IMR-90 (cell line): Measurements from ENCODE around the gene PRKD1. TPM values are rescaled to one million over a fixed set of nuclear protein-coding genes. Genes with fewer than 3 reads are reported as not detected.

ENCODE experiments used
- ATAC-seq: fragments of 200-7000 bp; cut with Tn5 transposase; 2 replicates; pipeline ENCODE4 v1.9.1; 2020; ENCODE audit warnings: low read depth, mild to moderate bottlenecking, moderate library complexity
- BruUV-seq: library from RNA; stranded (reverse); fragments of 400-500 nt; replicated peaks from 2 replicates; lab custom pipeline; 2021; lab: Mats Ljungman, UMichigan
- CTCF ChIA-PET: fragments of 300-600 bp; formaldehyde crosslinking; extraction: SDS; loops from one replicate; lab custom pipeline; 2021; ENCODE audit warnings: antibody characterized with exemption; lab: Yijun Ruan, JAX
- POLR2A ChIA-PET: fragments of 300-600 bp; sonication (Branson Sonifier 250); formaldehyde crosslinking; loops from one replicate; lab custom pipeline; 2022; ENCODE audit warnings: antibody characterized with exemption; ENCODE audit not compliant: unreplicated experiment; lab: Charles Lee
- DNase-seq: peaks from one replicate; pipeline ENCODE4 v3.0.0; 2013
- H2AFZ ChIP-seq: replicated peaks from 2 replicates; pipeline ENCODE3; 2013; ENCODE audit warnings: low read length, mild to moderate bottlenecking; ENCODE audit not compliant: poor library complexity
- H2AK5ac ChIP-seq: 2 replicates; pipeline ENCODE4 v1.6.1; 2013; ENCODE audit warnings: low read depth, low read length, inconsistent platforms
- H2AK9ac ChIP-seq: replicated peaks from 2 replicates; pipeline ENCODE3; 2013; ENCODE audit warnings: mild to moderate bottlenecking, low read depth, low read length, moderate library complexity; ENCODE audit not compliant: poor library complexity
- H2BK120ac ChIP-seq: 2 replicates; pipeline ENCODE4 v1.6.1; 2013; ENCODE audit warnings: low read depth, low read length, inconsistent platforms
- H2BK15ac ChIP-seq: 3 replicates; pipeline ENCODE4 v1.6.1; 2013; ENCODE audit warnings: low read depth, low read length, inconsistent platforms
- H2BK20ac ChIP-seq: 2 replicates; pipeline ENCODE4 v1.6.1; 2013; ENCODE audit warnings: low read depth, mild to moderate bottlenecking, inconsistent platforms, low read length, moderate library complexity
- H2BK5ac ChIP-seq: 2 replicates; pipeline ENCODE4 v1.6.1; 2013; ENCODE audit warnings: mild to moderate bottlenecking, low read depth, low read length, inconsistent platforms; ENCODE audit not compliant: poor library complexity, severe bottlenecking
- H3K14ac ChIP-seq: replicated peaks from 2 replicates; pipeline ENCODE4 v1.6.1; 2013; ENCODE audit warnings: low read depth, low read length, inconsistent platforms
- H3K18ac ChIP-seq: 2 replicates; pipeline ENCODE4 v1.6.1; 2013; ENCODE audit warnings: low read depth, low read length, control low read depth
- H3K23ac ChIP-seq: 2 replicates; pipeline ENCODE4 v1.6.1; 2013; ENCODE audit warnings: low read depth, low read length, inconsistent platforms
- H3K27ac ChIP-seq: 2 replicates; pipeline ENCODE4 v1.5.1; 2013; ENCODE audit warnings: mild to moderate bottlenecking, control low read depth, low read length; ENCODE audit not compliant: insufficient read depth
- H3K27me3 ChIP-seq: 2 replicates; pipeline ENCODE4 v1.6.1; 2013; ENCODE audit warnings: low read length; ENCODE audit not compliant: control insufficient read depth, insufficient read depth
- H3K36me3 ChIP-seq: 2 replicates; pipeline ENCODE4 v1.6.1; 2013; ENCODE audit warnings: low read length, mixed read lengths; ENCODE audit not compliant: control insufficient read depth, insufficient read depth
- H3K4ac ChIP-seq: 2 replicates; pipeline ENCODE4 v1.6.1; 2013; ENCODE audit warnings: low read depth, low read length, inconsistent platforms
- H3K4me1 ChIP-seq: 2 replicates; pipeline ENCODE4 v1.6.1; 2013; ENCODE audit warnings: low read length, mixed read lengths; ENCODE audit not compliant: control insufficient read depth, insufficient read depth
- H3K4me2 ChIP-seq: 2 replicates; pipeline ENCODE4 v1.6.1; 2013; ENCODE audit warnings: low read depth, mild to moderate bottlenecking, control low read depth, low read length, moderate library complexity
- H3K4me3 ChIP-seq: 2 replicates; pipeline ENCODE4 v1.5.1; 2013; ENCODE audit warnings: low read depth, mild to moderate bottlenecking, control low read depth, low read length, moderate library complexity; ENCODE audit not compliant: insufficient read depth
- H3K56ac ChIP-seq: 2 replicates; pipeline ENCODE4 v1.6.1; 2013; ENCODE audit warnings: low read length, inconsistent platforms; ENCODE audit not compliant: insufficient read depth; ENCODE audit errors: extremely low read depth
- H3K79me1 ChIP-seq, 2 experiments: 2 replicates each; pipeline ENCODE4 v1.6.1; 2013; ENCODE audit warnings: low read length in 2 of 2, inconsistent platforms in 1 of 2, low read depth in 1 of 2
- H3K9ac ChIP-seq: 2 replicates; pipeline ENCODE4 v1.6.1; 2013; ENCODE audit warnings: low read depth, low read length, control low read depth
- H3K9me1 ChIP-seq: 2 replicates; pipeline ENCODE4 v1.6.1; 2013; ENCODE audit warnings: low read length, inconsistent platforms; ENCODE audit not compliant: insufficient read depth
- H3K9me3 ChIP-seq: 2 replicates; pipeline ENCODE4 v1.6.1; 2013; ENCODE audit warnings: low read length; ENCODE audit not compliant: control insufficient read depth, insufficient read depth
- H4K20me1 ChIP-seq: 2 replicates; pipeline ENCODE4 v1.6.1; 2013; ENCODE audit warnings: low read length, inconsistent platforms; ENCODE audit not compliant: insufficient read depth
- H4K5ac ChIP-seq: 2 replicates; pipeline ENCODE4 v1.6.1; 2013; ENCODE audit warnings: mild to moderate bottlenecking, low read depth, low read length, control low read depth
- H4K8ac ChIP-seq, 2 experiments: 2 replicates each; pipeline ENCODE4 v1.6.1; 2013; ENCODE audit warnings: low read depth in 2 of 2, low read length in 2 of 2, control low read depth in 1 of 2, inconsistent platforms in 1 of 2
- H4K91ac ChIP-seq: 2 replicates; pipeline ENCODE4 v1.6.1; 2013; ENCODE audit warnings: low read depth, low read length, inconsistent platforms; ENCODE audit not compliant: insufficient read depth
- BHLHE40 ChIP-seq: fragments of 150-350 bp; IDR thresholded peaks from 2 replicates; pipeline ENCODE4 v1.6.1; 2016; ENCODE audit warnings: mild to moderate bottlenecking, low read depth, low read length
- CEBPB ChIP-seq: IDR thresholded peaks from 2 replicates; pipeline ENCODE4 v1.6.1; 2012; ENCODE audit warnings: low read depth, low read length, improper control_type of control experiment
- CHD1 ChIP-seq: IDR thresholded peaks from 2 replicates; pipeline ENCODE4 v1.6.1; 2012; ENCODE audit warnings: low read depth, low read length, improper control_type of control experiment
- CTCF ChIP-seq: conservative IDR thresholded peaks from 2 replicates; pipeline ENCODE4 v1.5.1; 2012; ENCODE audit warnings: mild to moderate bottlenecking, low read depth, low read length, improper control_type of control experiment
- ELK1 ChIP-seq: fragments of 150-350 bp; IDR thresholded peaks from 2 replicates; pipeline ENCODE4 v1.6.1; 2016; ENCODE audit warnings: low read depth, mild to moderate bottlenecking, low read length, moderate library complexity, borderline replicate concordance
- FOS ChIP-seq: fragments of 150-350 bp; IDR thresholded peaks from 2 replicates; pipeline ENCODE4 v1.6.1; 2016; ENCODE audit warnings: low read depth, low read length
- MAFK ChIP-seq: IDR thresholded peaks from 2 replicates; pipeline ENCODE4 v1.6.1; 2012; ENCODE audit warnings: low read depth, low read length, improper control_type of control experiment
- MAZ ChIP-seq: IDR thresholded peaks from 2 replicates; pipeline ENCODE4 v1.6.1; 2012; ENCODE audit warnings: low read depth, mild to moderate bottlenecking, low read length, improper control_type of control experiment, moderate library complexity, borderline replicate concordance
- MXI1 ChIP-seq: IDR thresholded peaks from 2 replicates; pipeline ENCODE4 v1.6.1; 2012; ENCODE audit warnings: low read depth, mild to moderate bottlenecking, low read length, moderate library complexity, borderline replicate concordance
- NFE2L2 ChIP-seq: fragments of 150-350 bp; IDR thresholded peaks from 2 replicates; pipeline ENCODE4 v1.6.1; 2016; ENCODE audit warnings: low read depth, mild to moderate bottlenecking, low read length
- POLR2A ChIP-seq: IDR thresholded peaks from 2 replicates; pipeline ENCODE4 v1.6.1; 2012; ENCODE audit warnings: mild to moderate bottlenecking, low read depth, low read length
- RAD21 ChIP-seq: IDR thresholded peaks from 2 replicates; pipeline ENCODE4 v1.6.1; 2012; ENCODE audit warnings: low read length, improper control_type of control experiment
- RCOR1 ChIP-seq: IDR thresholded peaks from 2 replicates; pipeline ENCODE4 v1.6.1; 2012; ENCODE audit warnings: mild to moderate bottlenecking, low read length, improper control_type of control experiment; ENCODE audit not compliant: insufficient replicate concordance
- RFX5 ChIP-seq: IDR thresholded peaks from 2 replicates; pipeline ENCODE4 v1.8.0; 2012; ENCODE audit warnings: low read depth, mild to moderate bottlenecking, low read length, moderate library complexity
- SMC3 ChIP-seq: fragments of 150-350 bp; IDR thresholded peaks from 2 replicates; pipeline ENCODE4 v1.6.1; 2016; ENCODE audit warnings: low read depth, mild to moderate bottlenecking, antibody characterized with exemption, low read length, moderate library complexity
- WGBS, 2 experiments: methylation state at CpG; one replicate each; pipeline versions ENCODE4 v1.1.5 to v1.1.7; 2013; ENCODE audit warnings: missing lambda C conversion rate in 2 of 2; ENCODE audit not compliant: insufficient read length in 1 of 2; ENCODE audit errors: extremely low coverage in 2 of 2; 5-methylcytosine and 5-hydroxymethylcytosine counted together
- dilution Hi-C: fragments of 300-500 bp; cut with HindIII; formaldehyde crosslinking; loops from one replicate; pipeline ENCODE4 v1.14.3; 2018; ENCODE audit warnings: low sequenced_read_pairs; ENCODE audit not compliant: unreplicated experiment
- in situ Hi-C: fragments of 300-500 bp; cut with MboI; formaldehyde crosslinking; loops from 3 replicates; pipeline ENCODE4 v1.14.3; 2019; ENCODE audit warnings: low sequenced_read_pairs, inconsistent platforms, mixed read lengths
- intact Hi-C: fragments of 100-400 bp; cut with micrococcal nuclease; formaldehyde crosslinking; loops from 2 replicates; pipeline ENCODE4 v1.10.0; 2022
- polyA plus RNA-seq, 3 experiments: library from polyadenylated mRNA; depleted of rRNA; stranded (reverse); fragments of >200 nt; gene quantifications; 2 replicates each; pipeline ENCODE4 v1.2.3, GENCODE V29; 2012; ENCODE audit warnings: low replicate concordance in 1 of 3
- total RNA-seq: library from RNA; depleted of rRNA; stranded (reverse); fragments of >200 nt; gene quantifications from 2 replicates; pipeline ENCODE4 v1.2.3, GENCODE V29; 2012
- TF ChIP-seq, protein P1 (sequence below): fragments of 150-350 bp; IDR thresholded peaks from 2 replicates; pipeline ENCODE4 v1.6.1; 2017; ENCODE audit warnings: mild to moderate bottlenecking, antibody characterized with exemption, low read length, low read depth

PRKD1 gene
- total and polyA plus RNA-seq, 2 of the 4 experiments (the other 2 are of a cell fraction): 12.9 to 14.2 TPM

GRCh38 chr14:29895591-29896083, 32.0 kb downstream of the PRKD1 start:
- ATAC-seq: peak; percentile 69
- H3K56ac ChIP-seq: no peak overlapping the region
- no peak overlapping the region for H3K23ac ChIP-seq
- H3K36me3 ChIP-seq: no peaks in the 10 kb centered on the region
- peaks cover 9% of the 10 kb centered on the region for H4K20me1 ChIP-seq
- intact Hi-C loops (no loop called here), in situ Hi-C loops (no loop called here), dilution Hi-C loops (no loop called here)
- H3K27ac ChIP-seq: no peak overlapping the region
- H3K9me3 ChIP-seq: no peaks in the 10 kb centered on the region
- no peak overlapping the region for H4K8ac ChIP-seq
- no peak for DNase-seq
- no TSS peak for BruUV-seq
- no peaks in the 10 kb centered on the region for H3K27me3 ChIP-seq
- H2BK120ac ChIP-seq: no peak overlapping the region
- no peak overlapping the region for H4K91ac ChIP-seq
- CTCF ChIA-PET: no interaction called here
- H4K5ac ChIP-seq: no peak overlapping the region
- H2AK5ac ChIP-seq: 0 out of 2 replicates have a peak overlapping the region, but pooled peaks have one; percentile 7
- no peak overlapping the region for H2AFZ ChIP-seq
- H2AK9ac ChIP-seq: no peak overlapping the region
- TF ChIP-seq CHD1 (no peak), NFE2L2 (no peak), RCOR1 (no peak), MXI1 (no peak), MAFK (no peak), MAZ (no peak), ELK1 (no peak), CTCF (no peak), RAD21 (no peak), RFX5 (no peak), BHLHE40 (no peak), SMC3 (no peak), POLR2A (no peak), FOS (no peak), CEBPB (no peak)
- TF ChIP-seq, protein P1, sequence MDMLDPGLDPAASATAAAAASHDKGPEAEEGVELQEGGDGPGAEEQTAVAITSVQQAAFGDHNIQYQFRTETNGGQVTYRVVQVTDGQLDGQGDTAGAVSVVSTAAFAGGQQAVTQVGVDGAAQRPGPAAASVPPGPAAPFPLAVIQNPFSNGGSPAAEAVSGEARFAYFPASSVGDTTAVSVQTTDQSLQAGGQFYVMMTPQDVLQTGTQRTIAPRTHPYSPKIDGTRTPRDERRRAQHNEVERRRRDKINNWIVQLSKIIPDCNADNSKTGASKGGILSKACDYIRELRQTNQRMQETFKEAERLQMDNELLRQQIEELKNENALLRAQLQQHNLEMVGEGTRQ: no peak
- no peak overlapping the region for H3K9ac ChIP-seq
- POLR2A ChIA-PET: no interaction called here
- H3K4me1 ChIP-seq: peaks cover 4% of the 10 kb centered on the region; the same call in 1 of the 2 replicates
- H3K14ac ChIP-seq: 0 out of 2 replicates have a peak overlapping the region, but pooled peaks have one; percentile 18
- peaks cover 4% of the 10 kb centered on the region; the same call in 1 of the 2 replicates for H3K9me1 ChIP-seq
- peak overlapping the region; percentile 23; the same call in 1 of the 2 replicates for H3K4me2 ChIP-seq
- 61% methylated on average over 4 of the region's 7 CpGs; no CpG with 5 or more reads in 1 of the 2 experiments for WGBS, 2 experiments
- H3K4ac ChIP-seq: 0 out of 2 replicates have a peak overlapping the region, but pooled peaks have one; percentile 1
- H3K4me3 ChIP-seq: no peak overlapping the region
- no peak overlapping the region for H2BK20ac ChIP-seq
- H2BK15ac ChIP-seq: no peak overlapping the region
- no peak overlapping the region for H3K18ac ChIP-seq
- peaks cover 7 to 44% of the 10 kb centered on the region in 2 experiments; a peak in 3 of 4 replicates for H3K79me1 ChIP-seq
- no peak overlapping the region for H2BK5ac ChIP-seq
